T-cell (primary cell): ENCODE data around the gene TXNRD3. TPM values are rescaled to one million over a fixed set of nuclear protein-coding genes. Genes with fewer than 3 reads are reported as not detected.

Source experiments
- ATAC-seq, 4 experiments: fragments of 200-7000 bp in 3 of 4; fragments of 150-1000 bp in 1 of 4; cut with Tn5 transposase; replicated peaks in 1 of 4; 1 replicate in 3 of 4; 2 replicates in 1 of 4; pipeline ENCODE4 v1.10.0; 2021; ENCODE audit warnings: moderate library complexity in 3 of 4, mild to moderate bottlenecking in 2 of 4, moderate number of reproducible peaks in 1 of 4
- CTCF ChIA-PET, 2 donors: fragments of 300-600 bp; sonication (Branson Sonifier 250); formaldehyde crosslinking; loops; one replicate each; lab custom pipeline; 2022; ENCODE audit warnings: antibody characterized with exemption in 2 of 2; lab: Charles Lee
- POLR2A ChIA-PET, 2 donors: fragments of 300-600 bp; sonication (Branson Sonifier 250); formaldehyde crosslinking; loops; one replicate each; lab custom pipeline; 2022; ENCODE audit warnings: antibody characterized with exemption in 2 of 2; lab: Charles Lee
- DNase-seq, 35 experiments: peaks; one replicate each; pipeline versions ENCODE4 v3.0.0 to v3.0.0-alpha.2; 2013 to 2023
- H3K27ac ChIP-seq: one replicate; pipeline ENCODE4 v1.5.1; 2013; ENCODE audit warnings: low read length
- H3K27me3 ChIP-seq, 2 experiments: replicated peaks in 1 of 2; 1 replicate in 1 of 2; 2 replicates in 1 of 2; pipeline versions ENCODE4 v1.6.1 to v1.7.0; 2013; ENCODE audit warnings: low read length in 1 of 2, mixed read lengths in 1 of 2; ENCODE audit not compliant: control insufficient read depth in 2 of 2, insufficient read depth in 2 of 2; ENCODE audit errors: extremely low read depth in 1 of 2
- H3K36me3 ChIP-seq, 2 donors: 1 replicate in 1 of 2; 2 replicates in 1 of 2; pipeline versions ENCODE4 v1.6.1 to v1.7.0; 2013; ENCODE audit warnings: low read length in 1 of 2; ENCODE audit not compliant: control insufficient read depth in 2 of 2, insufficient read depth in 1 of 2; ENCODE audit errors: extremely low read depth in 1 of 2
- H3K4me1 ChIP-seq, 2 experiments: 1 replicate in 1 of 2; 2 replicates in 1 of 2; pipeline versions ENCODE4 v1.6.1 to v1.7.0; 2013; ENCODE audit warnings: low read length in 2 of 2, mixed read lengths in 1 of 2; ENCODE audit not compliant: insufficient read depth in 2 of 2, control insufficient read depth in 1 of 2; ENCODE audit errors: extremely low read depth in 1 of 2
- H3K4me3 ChIP-seq, 2 donors: 1 replicate in 1 of 2; 2 replicates in 1 of 2; pipeline versions ENCODE4 v1.5.1 to v1.7.0; 2013; ENCODE audit warnings: mild to moderate bottlenecking in 2 of 2, low read length in 1 of 2, moderate library complexity in 1 of 2; ENCODE audit not compliant: control insufficient read depth in 1 of 2; ENCODE audit errors: extremely low read depth in 1 of 2
- H3K9me3 ChIP-seq: 2 replicates; pipeline ENCODE4 v1.7.0; 2013
- H3K27ac Mint-ChIP-seq, 2 donors: one replicate each; pipeline ENCODE4 v1.8.0; 2020 to 2021; ENCODE audit warnings: mild to moderate bottlenecking in 2 of 2, mixed read lengths in 2 of 2
- H3K27me3 Mint-ChIP-seq, 2 donors: one replicate each; pipeline ENCODE4 v1.8.0; 2021 to 2022; ENCODE audit warnings: mixed read lengths in 2 of 2
- H3K36me3 Mint-ChIP-seq: one replicate; pipeline ENCODE4 v1.8.0; 2021; ENCODE audit warnings: mixed read lengths
- H3K4me1 Mint-ChIP-seq, 3 donors: one replicate each; pipeline ENCODE4 v1.8.0; 2020 to 2022; ENCODE audit warnings: mixed read lengths in 3 of 3, mild to moderate bottlenecking in 1 of 3
- H3K4me3 Mint-ChIP-seq, 3 donors: one replicate each; pipeline ENCODE4 v1.8.0; 2020 to 2022; ENCODE audit warnings: mild to moderate bottlenecking in 3 of 3, mixed read lengths in 3 of 3, moderate library complexity in 3 of 3
- H3K9me3 Mint-ChIP-seq, 3 donors: one replicate each; pipeline ENCODE4 v1.8.0; 2020 to 2022; ENCODE audit warnings: mixed read lengths in 3 of 3
- WGBS: methylation state at CpG from one replicate; pipeline ENCODE4 v1.1.5; 2013; ENCODE audit warnings: missing lambda C conversion rate; ENCODE audit not compliant: insufficient coverage; 5-methylcytosine and 5-hydroxymethylcytosine counted together
- total RNA-seq, 35 experiments: library from RNA in 6 of 35; stranded (reverse) in 6 of 35; fragments of 120-200 nt in 1 of 35; gene quantifications; one replicate each; pipeline versions ENCODE4 v1.2.1 to v1.2.4 and lab custom pipeline; 2013 to 2026

Gene TXNRD3
- total RNA-seq, 5 donors from 2014 or later (not counting 1 experiment from before 2014, with no cell fraction given): 2.0 to 4.8 (median 4.0) TPM

DNA sequence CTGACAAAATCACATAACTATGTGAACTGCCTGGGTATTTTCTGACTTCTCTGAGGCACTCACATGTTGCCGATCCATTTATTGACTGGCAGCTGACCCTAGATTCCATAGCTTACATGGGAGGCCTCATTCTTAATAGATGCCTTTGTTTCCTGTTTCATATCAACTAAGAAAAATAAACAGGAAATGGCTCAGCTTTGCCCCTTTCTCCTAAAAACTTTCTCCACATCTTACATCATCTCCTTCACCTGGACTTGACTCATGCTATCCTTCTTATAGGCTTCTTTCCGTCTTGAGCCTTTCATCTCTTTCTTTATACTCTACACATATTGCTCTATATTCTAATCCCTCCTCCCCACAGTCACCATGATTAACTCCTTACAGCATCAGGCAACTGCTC is 38.0 kb downstream of the TXNRD3 start:
- Mint-ChIP-seq H3K27me3 (peaks cover 0 to 4% of the 10 kb centered on the region in 2 donors), H3K36me3 (peaks cover 6% of the 10 kb centered on the region), H3K4me1 (peaks cover 18 to 26% (median 21%) of the 10 kb centered on the region in 3 donors), H3K9me3 (no peaks in the 10 kb centered on the region), H3K27ac (no peak overlapping the region), H3K4me3 (no peak overlapping the region)
- no peaks in the 10 kb centered on the region for H3K36me3 ChIP-seq
- DNase-seq (no peak), ATAC-seq (no peak)
- no peak overlapping the region for H3K4me3 ChIP-seq
- no peaks in the 10 kb centered on the region for H3K9me3 ChIP-seq
- ChIA-PET CTCF (interaction anchor here in 1 of 2 donors (1.2 kb wide), 1 partner anchor 10 kb away, joined by 3 read pairs; no protein-coding TSS in a partner anchor), POLR2A (no interaction called here)
- 78% methylated on average over 2 of the region's 2 CpGs for WGBS
- peaks cover 11 to 13% of the 10 kb centered on the region in 2 experiments for H3K4me1 ChIP-seq
- H3K27ac ChIP-seq: no peak overlapping the region
- no peaks in the 10 kb centered on the region for H3K27me3 ChIP-seq

GRCh38 chr3:126613479-126614188 is 41.3 kb downstream of the TXNRD3 start:
- H3K36me3 Mint-ChIP-seq: peaks cover 8% of the 10 kb centered on the region
- Histone ChIP-seq H3K27me3 (no peaks in the 10 kb centered on the region), H3K4me3 (no peak overlapping the region), H3K36me3 (peaks cover 0 to 4% of the 10 kb centered on the region in 2 donors), H3K9me3 (no peaks in the 10 kb centered on the region), H3K27ac (no peak overlapping the region), H3K4me1 (peaks cover 16 to 17% of the 10 kb centered on the region in 2 experiments)
- DNase-seq: peak in 2 of 35 experiments; percentile 12 to 22
- H3K4me3 Mint-ChIP-seq: peak overlapping the region in 1 of 3 donors; percentile 6
- H3K4me1 Mint-ChIP-seq: peaks cover 18 to 26% (median 22%) of the 10 kb centered on the region in 3 donors
- H3K27ac Mint-ChIP-seq: no peak overlapping the region
- no peak for ATAC-seq
- WGBS: no CpG with 5 or more reads among the region's 2 CpGs
- H3K9me3 Mint-ChIP-seq: no peaks in the 10 kb centered on the region
- peaks cover 0 to 4% of the 10 kb centered on the region in 2 donors for H3K27me3 Mint-ChIP-seq
- POLR2A ChIA-PET: interaction anchor here in 1 of 2 donors (0.5 to 1.0 kb wide), 2 partner anchors 11 to 599 kb away, joined by 3 to 17 read pairs; no protein-coding TSS in a partner anchor
- CTCF ChIA-PET: interaction anchor here in 1 of 2 donors (1.1 kb wide), 1 partner anchor 91 kb away, joined by 4 read pairs; no protein-coding TSS in a partner anchor

- H3K27ac ChIP-seq: no peak overlapping the region
- no peaks in the 10 kb centered on the region for H3K9me3 ChIP-seq
- H3K4me1 ChIP-seq: peaks cover 16 to 19% of the 10 kb centered on the region in 2 experiments
- peaks cover 0 to 4% of the 10 kb centered on the region in 2 donors for H3K36me3 ChIP-seq
- ATAC-seq (no peak), DNase-seq (peak in 1 of 35 experiments; percentile 10)
- peaks cover 18 to 26% (median 22%) of the 10 kb centered on the region in 3 donors for H3K4me1 Mint-ChIP-seq
- H3K27me3 ChIP-seq: no peaks in the 10 kb centered on the region
- peak overlapping the region in 1 of 2 donors; percentile 58 for H3K27ac Mint-ChIP-seq
- H3K9me3 Mint-ChIP-seq: no peaks in the 10 kb centered on the region
- peak overlapping the region in 1 of 3 donors; percentile 6 for H3K4me3 Mint-ChIP-seq
- POLR2A ChIA-PET: interaction anchor here in 1 of 2 donors (1.0 kb wide), 1 partner anchor 12 kb away, joined by 17 read pairs; no protein-coding TSS in a partner anchor
- peaks cover 0 to 4% of the 10 kb centered on the region in 2 donors for H3K27me3 Mint-ChIP-seq
- CTCF ChIA-PET: interaction anchor here in 1 of 2 donors (1.1 kb wide), 1 partner anchor 90 kb away, joined by 4 read pairs; no protein-coding TSS in a partner anchor
- H3K4me3 ChIP-seq: no peak overlapping the region
- H3K36me3 Mint-ChIP-seq: peaks cover 12% of the 10 kb centered on the region
- 33% methylated on average over 1 of the region's 4 CpGs for WGBS
Observed at GRCh38 chr3:126612479-126613205, 42.3 kb downstream of the TXNRD3 start.

DNA sequence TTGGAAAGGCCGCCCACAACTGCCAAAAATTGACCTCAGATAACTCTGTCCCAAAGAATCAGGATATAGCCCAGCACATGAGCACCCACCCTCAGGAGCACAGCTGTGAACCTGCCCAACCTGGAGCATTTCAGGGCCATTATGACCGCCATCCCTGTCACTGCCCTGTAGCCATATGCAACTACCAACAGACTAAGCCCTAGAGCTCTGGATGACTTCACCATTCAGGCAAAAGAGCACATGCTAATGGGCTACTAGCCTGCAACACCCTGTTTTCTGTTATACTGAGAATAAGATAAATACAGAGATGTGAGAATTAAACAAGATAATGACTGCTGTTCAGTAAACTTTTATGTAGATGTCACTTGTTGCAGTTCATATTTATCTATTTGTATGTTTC is 45.0 kb downstream of the TXNRD3 start:
- ChIA-PET CTCF (no interaction called here), POLR2A (interaction anchor here in 1 of 2 donors (0.6 kb wide), 1 partner anchor 50 kb away, joined by 4 read pairs; no protein-coding TSS in a partner anchor)
- H3K27me3 Mint-ChIP-seq: peaks cover 0 to 2% of the 10 kb centered on the region in 2 donors
- Histone ChIP-seq H3K4me1 (peaks cover 16 to 24% of the 10 kb centered on the region in 2 experiments), H3K27me3 (no peaks in the 10 kb centered on the region), H3K9me3 (no peaks in the 10 kb centered on the region), H3K4me3 (no peak overlapping the region), H3K36me3 (peaks cover 0 to 4% of the 10 kb centered on the region in 2 donors), H3K27ac (no peak overlapping the region)
- no peak overlapping the region for H3K27ac Mint-ChIP-seq
- no peaks in the 10 kb centered on the region for H3K9me3 Mint-ChIP-seq
- 92% methylated on average over 2 of the region's 2 CpGs for WGBS
- peaks cover 14% of the 10 kb centered on the region for H3K36me3 Mint-ChIP-seq
- H3K4me1 Mint-ChIP-seq: peaks cover 18 to 20% (median 18%) of the 10 kb centered on the region in 3 donors
- DNase-seq (no peak), ATAC-seq (no peak)
- no peak overlapping the region for H3K4me3 Mint-ChIP-seq

GRCh38 chr3:126607214-126607908 is 47.6 kb downstream of the TXNRD3 start:
- Histone ChIP-seq H3K4me3 (no peak overlapping the region), H3K36me3 (peaks cover 0 to 4% of the 10 kb centered on the region in 2 donors), H3K27ac (no peak overlapping the region), H3K27me3 (no peaks in the 10 kb centered on the region), H3K4me1 (peaks cover 4 to 18% of the 10 kb centered on the region in 2 experiments), H3K9me3 (no peaks in the 10 kb centered on the region)
- Mint-ChIP-seq H3K4me1 (peaks cover 3 to 5% (median 4%) of the 10 kb centered on the region in 3 donors), H3K27ac (no peak overlapping the region), H3K27me3 (peaks cover 0 to 4% of the 10 kb centered on the region in 2 donors), H3K4me3 (no peak overlapping the region), H3K36me3 (peaks cover 14% of the 10 kb centered on the region), H3K9me3 (no peaks in the 10 kb centered on the region)
- ChIA-PET POLR2A (no interaction called here), CTCF (interaction anchor here in 1 of 2 donors (0.9 to 1.1 kb wide), 2 partner anchors 9 to 85 kb away, joined by 3 to 4 read pairs; no protein-coding TSS in a partner anchor)
- 70% methylated on average over 9 of the region's 11 CpGs for WGBS
- DNase-seq (peak in 16 of 35 experiments; percentile 1 to 42 (median 16)), ATAC-seq (peak in 3 of 4 experiments; percentile 42 to 75 (median 63))
